ENCODE measurements around the gene ACTN1. TPM values are rescaled to one million over a fixed set of nuclear protein-coding genes. Genes with fewer than 3 reads are reported as not detected.

ACTN1 gene
- total RNA-seq, 3 donors from 2014 or later (not counting 1 experiment from before 2014, with no cell fraction given), result 14.9 to 39.5 (median 19.6) TPM

DNA sequence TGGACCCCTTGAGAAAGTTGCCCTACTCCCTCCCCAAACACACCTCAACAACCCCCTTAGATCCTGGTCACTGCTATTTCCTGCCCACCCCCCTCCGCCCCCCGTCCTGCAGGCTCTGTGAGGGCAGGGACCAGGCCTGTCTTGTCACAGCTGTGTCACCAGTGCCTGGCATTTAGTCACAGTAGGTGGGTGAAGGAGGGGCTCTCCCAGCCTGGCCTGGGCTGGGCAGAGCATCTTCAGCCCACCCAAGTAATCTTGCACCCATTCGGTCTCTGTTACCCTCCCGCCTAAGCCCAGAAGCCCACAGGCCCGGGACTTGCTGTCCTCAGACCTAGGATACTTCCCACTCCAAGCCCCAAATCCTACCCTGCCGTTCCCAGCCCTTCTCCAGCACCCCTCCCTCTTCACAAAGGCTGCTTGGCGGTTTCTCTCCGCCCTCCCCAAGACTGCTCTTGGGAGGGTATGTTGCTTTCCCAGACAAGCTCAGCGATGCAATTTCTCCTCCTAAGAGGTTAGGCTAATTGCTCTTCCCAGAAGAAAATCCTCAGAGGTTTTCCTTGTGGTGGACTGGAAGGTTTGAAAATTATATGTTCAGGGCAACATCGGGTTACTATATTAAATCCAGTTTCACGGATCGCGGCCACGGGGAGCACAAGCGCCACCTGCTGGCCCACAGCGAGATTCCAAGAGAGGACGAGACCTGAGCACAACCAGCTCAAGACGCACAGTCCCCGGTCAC is 135.5 kb downstream of the ACTN1 start:
- no peak overlapping the region for H3K4me3 ChIP-seq (ENCODE audit: low read length)
- Mint-ChIP-seq H3K27ac (peak overlapping the region; percentile 31 to 86), H3K36me3 (no peaks in the 10 kb centered on the region), H3K4me3 (peak overlapping the region; percentile 71), H3K9me3 (no peaks in the 10 kb centered on the region), H3K27me3 (ENCODE audit: low read depth in 2 of 2) (peaks cover 0 to 7% of the 10 kb centered on the region in 2 donors), H3K4me1 (peaks cover 48 to 50% of the 10 kb centered on the region in 2 donors)
- ATAC-seq (peak; percentile 64 to 73 (median 71)), DNase-seq (peak; percentile 75 to 86)
- 34% methylated on average over 17 of the region's 19 CpGs for WGBS (ENCODE audit: insufficient coverage)
- TF ChIP-seq, protein P1, sequence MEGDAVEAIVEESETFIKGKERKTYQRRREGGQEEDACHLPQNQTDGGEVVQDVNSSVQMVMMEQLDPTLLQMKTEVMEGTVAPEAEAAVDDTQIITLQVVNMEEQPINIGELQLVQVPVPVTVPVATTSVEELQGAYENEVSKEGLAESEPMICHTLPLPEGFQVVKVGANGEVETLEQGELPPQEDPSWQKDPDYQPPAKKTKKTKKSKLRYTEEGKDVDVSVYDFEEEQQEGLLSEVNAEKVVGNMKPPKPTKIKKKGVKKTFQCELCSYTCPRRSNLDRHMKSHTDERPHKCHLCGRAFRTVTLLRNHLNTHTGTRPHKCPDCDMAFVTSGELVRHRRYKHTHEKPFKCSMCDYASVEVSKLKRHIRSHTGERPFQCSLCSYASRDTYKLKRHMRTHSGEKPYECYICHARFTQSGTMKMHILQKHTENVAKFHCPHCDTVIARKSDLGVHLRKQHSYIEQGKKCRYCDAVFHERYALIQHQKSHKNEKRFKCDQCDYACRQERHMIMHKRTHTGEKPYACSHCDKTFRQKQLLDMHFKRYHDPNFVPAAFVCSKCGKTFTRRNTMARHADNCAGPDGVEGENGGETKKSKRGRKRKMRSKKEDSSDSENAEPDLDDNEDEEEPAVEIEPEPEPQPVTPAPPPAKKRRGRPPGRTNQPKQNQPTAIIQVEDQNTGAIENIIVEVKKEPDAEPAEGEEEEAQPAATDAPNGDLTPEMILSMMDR (IDR thresholded peaks at IDR 0.05), result peak; percentile 93
- H3K27ac ChIP-seq (ENCODE audit: low read length), result no peak overlapping the region
- peaks cover 32% of the 10 kb centered on the region for H3K4me1 ChIP-seq (ENCODE audit: control insufficient read depth, insufficient read depth, low read length)
- intact Hi-C loops (cut with micrococcal nuclease), result loop anchor here (5.0 to 10.0 kb wide), 3 partner anchors 49 to 961 kb away; partner anchors contain the start of gene ZFP36L1
- H3K36me3 ChIP-seq (ENCODE audit: control insufficient read depth, insufficient read depth, low read length), result no peaks in the 10 kb centered on the region
- H3K9me3 ChIP-seq (ENCODE audit: control insufficient read depth, insufficient read depth, low read length), result no peaks in the 10 kb centered on the region
- no peaks in the 10 kb centered on the region for H3K27me3 ChIP-seq (ENCODE audit: control insufficient read depth, insufficient read depth, low read length)

DNA sequence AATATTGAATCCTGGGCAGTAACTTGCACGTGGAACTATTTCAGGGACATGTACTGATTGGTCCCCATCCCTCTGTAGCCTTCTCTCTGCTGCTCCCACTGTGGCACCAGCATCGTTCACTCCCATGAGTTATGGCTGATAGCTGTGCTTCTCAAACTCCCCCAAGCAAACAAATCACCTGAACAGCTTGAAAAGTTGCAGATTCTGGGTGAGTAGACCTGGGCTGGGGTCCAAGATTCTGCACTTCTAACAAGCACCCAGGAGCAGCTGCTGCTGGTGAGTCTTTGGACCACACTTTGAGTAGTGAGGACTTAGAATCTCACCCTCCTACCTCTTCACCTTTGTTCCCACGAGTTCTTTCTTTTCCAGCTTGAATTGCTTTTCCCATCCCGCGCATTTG is 136.8 kb downstream of the ACTN1 start:
- peak overlapping the region; percentile 2 to 86 for H3K27ac Mint-ChIP-seq
- H3K36me3 Mint-ChIP-seq, result no peaks in the 10 kb centered on the region
- Histone ChIP-seq H3K27ac (ENCODE audit: low read length) (no peak overlapping the region), H3K9me3 (ENCODE audit: control insufficient read depth, insufficient read depth, low read length) (no peaks in the 10 kb centered on the region), H3K27me3 (ENCODE audit: control insufficient read depth, insufficient read depth, low read length) (no peaks in the 10 kb centered on the region), H3K4me1 (ENCODE audit: control insufficient read depth, insufficient read depth, low read length) (peaks cover 32% of the 10 kb centered on the region), H3K4me3 (ENCODE audit: low read length) (no peak overlapping the region), H3K36me3 (ENCODE audit: control insufficient read depth, insufficient read depth, low read length) (no peaks in the 10 kb centered on the region)
- H3K27me3 Mint-ChIP-seq (ENCODE audit: low read depth in 2 of 2), result peaks cover 0 to 7% of the 10 kb centered on the region in 2 donors
- intact Hi-C loops (cut with micrococcal nuclease), result loop anchor here (5.0 to 10.0 kb wide), 3 partner anchors 47 to 960 kb away; partner anchors contain the start of gene ZFP36L1
- ATAC-seq (no peak), DNase-seq (no peak)
- no peaks in the 10 kb centered on the region for H3K9me3 Mint-ChIP-seq
- peak overlapping the region; percentile 8 for H3K4me3 Mint-ChIP-seq
- TF ChIP-seq, protein P1 (IDR thresholded peaks at IDR 0.05), result no peak
- peaks cover 48 to 50% of the 10 kb centered on the region in 2 donors for H3K4me1 Mint-ChIP-seq
- 94% methylated on average over 5 of the region's 5 CpGs for WGBS (ENCODE audit: insufficient coverage)

DNA sequence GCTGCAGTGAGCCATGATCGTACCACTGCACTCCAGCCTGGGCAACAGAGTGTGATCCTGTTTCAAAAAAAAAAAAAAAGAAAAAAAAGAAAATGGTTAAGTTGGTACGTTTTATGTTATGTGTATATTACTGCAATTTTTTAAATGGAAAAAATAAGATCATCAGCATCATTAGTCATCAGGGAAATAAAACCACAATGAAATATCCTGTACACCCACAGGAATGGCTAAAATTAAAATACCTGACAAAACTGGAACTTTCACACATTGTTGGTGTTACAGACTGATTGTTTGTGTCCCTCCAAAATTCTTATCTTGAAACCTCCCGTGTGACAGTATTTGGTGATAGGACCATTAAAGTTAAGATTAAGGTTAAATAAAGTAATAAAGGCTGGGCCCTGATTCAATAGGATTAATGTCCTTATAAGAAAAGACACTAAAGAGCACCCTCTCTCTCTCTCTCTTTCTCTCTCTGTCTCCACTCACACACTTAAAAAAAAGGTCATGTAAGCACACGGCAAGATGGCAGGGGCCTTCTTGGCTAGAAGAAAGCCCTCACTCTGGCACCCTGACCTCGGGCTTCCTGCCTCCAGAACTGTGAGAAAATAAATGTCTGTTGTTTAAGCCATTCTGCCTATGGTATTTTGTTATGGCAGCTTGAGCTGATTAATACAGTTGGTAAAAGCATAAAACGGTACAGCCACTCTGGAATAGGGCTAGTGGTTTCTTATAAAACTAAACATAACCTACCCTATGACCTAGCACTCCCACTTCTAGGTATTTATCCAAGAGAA is 137.9 kb downstream of the ACTN1 start:
- Histone ChIP-seq H3K36me3 (ENCODE audit: control insufficient read depth, insufficient read depth, low read length) (no peaks in the 10 kb centered on the region), H3K27ac (ENCODE audit: low read length) (peak overlapping the region; percentile 34), H3K4me1 (ENCODE audit: control insufficient read depth, insufficient read depth, low read length) (peaks cover 32% of the 10 kb centered on the region), H3K4me3 (ENCODE audit: low read length) (no peak overlapping the region), H3K27me3 (ENCODE audit: control insufficient read depth, insufficient read depth, low read length) (no peaks in the 10 kb centered on the region), H3K9me3 (ENCODE audit: control insufficient read depth, insufficient read depth, low read length) (no peaks in the 10 kb centered on the region)
- intact Hi-C loops (cut with micrococcal nuclease), result loop anchor here (1.0 to 10.0 kb wide), 5 partner anchors 24 to 959 kb away; partner anchors contain the start of gene ZFP36L1
- Mint-ChIP-seq H3K4me1 (peaks cover 50 to 51% of the 10 kb centered on the region in 2 donors), H3K27ac (peak overlapping the region; percentile 86 to 88), H3K36me3 (peaks cover 10% of the 10 kb centered on the region), H3K9me3 (peaks cover 2 to 5% of the 10 kb centered on the region in 2 donors), H3K4me3 (peak overlapping the region; percentile 78), H3K27me3 (ENCODE audit: low read depth in 2 of 2) (peaks cover 0 to 7% of the 10 kb centered on the region in 2 donors)
- ATAC-seq, result peak; percentile 82 to 91 (median 87)
- peak; percentile 47 to 53 for DNase-seq
- TF ChIP-seq, protein P1 (IDR thresholded peaks at IDR 0.05), result no peak
- WGBS (ENCODE audit: insufficient coverage), result 45% methylated on average over 4 of the region's 6 CpGs
